ENCODE results near the gene NMD3.

The NMD3 gene

GRCh38 chr3:161230621-161231171 lies 9.6 kb downstream of the NMD3 start:
- H3K4me3 ChIP-seq (ENCODE audit: low read depth, low read length), result no peak overlapping the region

- H3K4me3 ChIP-seq (ENCODE audit: low read depth, low read length), result no peak overlapping the region
These were observed 10.8 kb downstream of the NMD3 start for GRCh38 chr3:161231861-161232260.

- no peak overlapping the region for H3K4me3 ChIP-seq (ENCODE audit: low read depth, low read length)
These were observed 12.4 kb downstream of the NMD3 start for GRCh38 chr3:161233557-161233956.

- no peak overlapping the region for H3K4me3 ChIP-seq (ENCODE audit: low read depth, low read length)
These were observed 15.1 kb downstream of the NMD3 start for GRCh38 chr3:161236240-161236639.

GRCh38 chr3:161239700-161240099 lies 18.6 kb downstream of the NMD3 start:
- H3K4me3 ChIP-seq (ENCODE audit: low read depth, low read length), result no peak overlapping the region

DNA sequence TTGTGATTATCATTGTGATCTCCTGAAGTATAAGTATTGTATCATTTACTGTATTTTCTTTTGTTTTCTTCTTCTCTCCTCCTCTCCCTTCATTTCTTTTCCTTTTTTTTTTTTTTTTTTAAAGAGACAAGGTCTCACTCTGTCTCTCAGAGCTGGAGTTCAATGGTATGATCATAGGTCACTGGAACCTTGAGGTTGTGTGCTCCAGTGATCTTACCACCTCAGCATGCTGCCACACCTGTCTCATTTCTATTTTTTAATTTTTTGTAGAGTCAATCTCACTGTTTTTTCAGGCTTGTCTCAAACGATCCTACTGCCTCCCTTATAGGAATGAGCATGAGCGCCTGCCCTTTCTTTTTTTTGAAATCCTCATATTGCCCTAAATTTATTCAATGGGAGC lies 23.4 kb downstream of the NMD3 start:
- H3K4me3 ChIP-seq (ENCODE audit: low read depth, low read length), result no peak overlapping the region

DNA sequence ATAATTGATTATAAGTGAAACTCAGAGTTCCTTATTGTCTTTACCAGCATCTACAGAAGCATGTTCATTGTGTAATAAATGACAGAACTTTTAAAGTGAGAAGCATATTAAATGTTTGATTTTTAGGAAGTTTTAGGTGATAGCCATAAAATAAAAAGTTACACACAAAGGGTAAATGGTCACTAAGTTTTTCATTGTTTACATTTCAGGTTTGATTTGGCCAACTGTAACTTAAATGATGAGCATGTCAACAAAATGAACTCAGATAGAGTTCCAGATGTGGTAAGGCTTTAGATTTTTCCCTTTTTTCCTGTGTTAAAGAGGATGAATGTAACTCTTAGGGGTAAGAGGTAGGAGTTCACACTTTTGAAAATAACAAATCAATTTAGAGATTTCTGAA lies 25.9 kb downstream of the NMD3 start:
- H3K4me3 ChIP-seq (ENCODE audit: low read depth, low read length), result no peak overlapping the region

DNA sequence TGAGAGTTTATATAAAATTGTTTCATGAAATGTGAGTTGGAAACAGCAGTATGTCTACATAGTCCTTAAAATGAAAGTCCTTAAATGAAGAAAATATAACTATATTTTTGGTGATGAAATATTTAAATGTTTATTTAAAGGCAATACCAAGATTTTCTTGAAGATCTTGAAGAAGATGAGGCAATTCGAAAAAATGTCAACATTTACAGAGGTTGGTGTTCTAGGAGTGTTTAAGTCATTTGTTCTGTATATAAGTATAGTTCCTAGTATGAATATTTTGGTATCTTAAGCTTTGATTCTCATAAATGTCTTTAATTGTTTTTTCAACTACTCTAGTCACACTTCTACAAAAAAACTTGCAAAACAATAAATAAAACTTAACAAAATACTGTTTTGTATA lies 29.0 kb downstream of the NMD3 start:
- H3K4me3 ChIP-seq (ENCODE audit: low read depth, low read length), result no peak overlapping the region

- H3K4me3 ChIP-seq (ENCODE audit: low read depth, low read length), result no peak overlapping the region
These were observed 30.6 kb downstream of the NMD3 start for GRCh38 chr3:161251716-161252115.

DNA sequence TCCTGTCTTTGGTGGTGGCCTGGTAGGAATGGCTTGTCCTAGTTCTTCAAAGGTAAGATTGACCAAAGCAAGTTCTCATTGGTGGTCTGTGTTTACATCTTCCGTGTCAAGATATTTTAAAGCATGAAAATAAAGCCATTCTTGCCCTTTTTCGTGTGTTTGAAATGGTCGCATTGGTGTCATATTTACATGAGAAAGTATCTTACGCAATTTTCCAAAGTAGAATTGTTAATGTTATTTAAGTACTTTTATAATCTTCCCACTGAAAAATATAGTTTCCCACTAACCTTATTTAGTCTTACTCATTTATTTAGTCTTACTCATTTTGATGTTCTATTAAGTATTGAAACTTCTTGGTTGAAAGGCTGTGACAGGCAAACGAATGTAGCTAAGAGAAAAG lies 31.0 kb downstream of the NMD3 start:
- no peak overlapping the region for H3K4me3 ChIP-seq (ENCODE audit: low read depth, low read length)

- no peak overlapping the region for H3K4me3 ChIP-seq (ENCODE audit: low read depth, low read length)
These were observed 32.6 kb downstream of the NMD3 start for GRCh38 chr3:161253711-161254110.

DNA sequence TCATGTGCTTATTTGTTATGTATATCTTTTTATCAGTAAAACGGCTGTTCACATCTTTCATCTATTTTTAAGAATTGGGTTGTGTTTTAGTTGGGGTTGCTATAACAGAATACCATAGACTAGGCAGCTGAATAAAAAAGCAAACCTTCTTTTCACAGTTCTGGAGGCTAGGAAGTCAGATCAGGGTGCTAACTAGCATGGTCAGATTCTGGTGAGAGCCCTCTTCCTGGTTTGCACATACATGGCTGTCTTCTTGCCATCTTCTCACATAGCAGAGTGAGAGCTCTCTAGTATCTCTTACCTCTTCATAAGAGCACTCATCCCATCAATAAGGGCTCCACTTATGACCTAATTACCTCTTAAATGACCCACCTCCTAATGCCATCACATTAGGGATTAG lies 33.8 kb downstream of the NMD3 start:
- H3K4me3 ChIP-seq (ENCODE audit: low read depth, low read length), result no peak overlapping the region

DNA sequence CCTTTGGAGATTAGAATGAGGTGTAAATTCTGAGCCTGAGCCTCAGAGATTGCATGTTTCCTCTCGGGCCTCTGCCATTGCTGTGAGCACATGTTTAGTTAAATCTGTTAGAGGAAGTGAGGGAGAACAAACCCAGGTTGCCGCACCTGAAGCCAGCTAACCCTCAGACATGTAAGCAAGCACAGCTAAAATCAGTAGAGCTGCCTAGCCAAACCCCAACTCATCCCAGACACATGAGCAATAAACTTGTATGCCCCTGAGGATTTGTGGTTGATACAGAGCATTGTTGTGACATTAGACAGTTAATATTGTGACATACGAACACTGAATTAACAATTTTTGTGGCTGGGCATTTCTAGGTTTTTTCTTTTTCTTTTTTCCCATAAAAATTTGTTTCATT lies 41.9 kb downstream of the NMD3 start:
- no peak overlapping the region for H3K4me3 ChIP-seq (ENCODE audit: low read depth, low read length)

DNA sequence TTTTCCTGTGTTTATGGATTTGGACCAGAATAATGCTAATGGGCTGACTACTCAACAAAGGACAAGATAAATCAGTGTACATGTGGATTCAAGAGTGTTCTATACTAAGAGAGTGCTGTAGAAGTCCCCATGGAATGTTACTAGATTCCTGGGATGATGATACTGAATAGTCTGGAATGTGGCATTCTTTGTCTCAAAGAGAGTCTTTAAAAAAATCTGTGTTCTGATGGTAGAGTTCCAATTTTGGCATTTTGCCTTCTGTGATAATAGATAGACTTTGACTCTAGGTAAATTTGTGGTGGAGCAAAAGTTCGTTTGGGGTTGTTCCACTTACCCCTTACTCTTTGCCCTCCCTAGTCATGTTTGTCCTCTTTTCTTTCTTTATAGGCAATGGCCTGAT lies 43.7 kb downstream of the NMD3 start:
- H3K4me3 ChIP-seq (ENCODE audit: low read depth, low read length), result no peak overlapping the region

GRCh38 chr3:161265916-161266571 lies 44.9 kb downstream of the NMD3 start:
- no peak overlapping the region for H3K4me3 ChIP-seq (ENCODE audit: low read depth, low read length)

DNA sequence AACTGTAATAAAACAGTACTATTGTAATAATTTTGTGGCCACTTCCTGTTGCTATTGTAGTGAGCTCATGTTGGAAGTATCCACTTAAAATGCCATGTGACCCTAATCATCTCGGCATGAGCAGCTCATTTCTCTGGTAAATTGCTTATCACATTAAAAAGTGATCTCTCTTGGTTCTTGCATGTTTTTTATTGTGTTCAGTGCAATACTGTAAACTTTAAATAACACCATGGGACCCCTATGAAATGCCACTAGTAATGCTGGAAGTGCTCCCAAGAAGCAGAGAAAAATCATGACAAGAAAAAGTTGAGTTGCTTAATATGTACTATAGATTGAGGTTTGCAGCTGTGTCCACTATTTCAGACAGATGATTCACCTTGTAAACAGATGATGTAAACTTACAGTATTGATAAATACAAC lies 45.6 kb downstream of the NMD3 start:
- no peak overlapping the region for H3K4me3 ChIP-seq (ENCODE audit: low read depth, low read length)

DNA sequence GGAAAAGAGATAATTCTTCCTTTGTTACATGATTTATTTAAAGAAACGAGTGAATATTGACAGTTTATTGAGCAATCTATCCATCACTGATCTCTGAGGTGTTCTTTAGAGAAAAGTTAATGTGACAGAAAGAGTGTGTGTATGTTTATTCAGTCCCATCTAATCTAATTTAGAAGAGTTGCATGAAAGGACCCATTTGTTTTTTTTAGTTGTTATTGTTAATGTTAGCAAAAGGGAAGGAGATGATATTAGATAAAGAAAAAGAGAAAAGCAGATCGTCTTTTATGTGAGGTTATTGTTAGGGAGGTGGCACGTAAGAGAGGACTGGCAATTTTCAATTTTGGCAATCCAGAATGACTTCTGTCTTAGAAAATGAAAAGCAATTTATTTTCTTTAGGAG lies 46.5 kb downstream of the NMD3 start:
- H3K4me3 ChIP-seq (ENCODE audit: low read depth, low read length), result no peak overlapping the region

DNA sequence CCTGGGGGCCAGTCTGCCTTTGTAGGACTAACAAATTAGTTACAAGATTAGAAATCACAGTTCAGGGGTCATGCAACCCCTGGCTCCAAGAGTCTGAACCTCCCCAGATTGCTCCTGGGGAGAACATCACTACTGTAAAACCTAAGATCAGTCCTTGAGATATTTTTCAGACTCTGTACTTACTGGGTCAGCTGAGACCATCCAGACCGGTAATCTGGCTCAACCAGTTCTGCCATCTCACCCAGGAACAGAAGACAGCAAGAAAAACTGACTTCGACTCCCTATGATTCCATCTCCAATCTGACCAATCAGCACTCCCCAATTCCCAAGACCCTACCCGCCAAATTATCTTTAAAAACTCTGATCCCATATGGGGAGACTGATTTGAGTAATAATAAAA lies 47.5 kb downstream of the NMD3 start:
- H3K4me3 ChIP-seq (ENCODE audit: low read depth, low read length), result no peak overlapping the region

DNA sequence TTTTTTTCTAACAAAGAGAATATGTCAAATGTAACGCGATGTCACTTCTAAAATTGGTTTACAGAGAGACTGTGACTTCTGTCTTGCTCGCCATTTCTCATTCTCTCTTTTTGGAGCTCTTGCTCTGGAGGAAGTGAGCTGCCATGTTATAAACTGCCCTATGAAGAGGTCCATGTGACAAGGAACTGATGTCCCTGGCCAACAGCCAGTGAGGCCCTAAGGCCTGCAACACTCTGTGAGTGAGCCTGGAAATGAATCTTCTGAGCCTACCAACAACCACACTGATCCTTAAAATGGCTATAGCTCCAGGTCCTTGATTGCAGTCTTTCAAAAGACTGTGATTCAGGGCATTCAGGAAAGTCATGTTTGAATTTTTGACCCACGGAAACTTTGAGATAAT lies 49.9 kb downstream of the NMD3 start:
- no peak overlapping the region for H3K4me3 ChIP-seq (ENCODE audit: low read depth, low read length)

DNA sequence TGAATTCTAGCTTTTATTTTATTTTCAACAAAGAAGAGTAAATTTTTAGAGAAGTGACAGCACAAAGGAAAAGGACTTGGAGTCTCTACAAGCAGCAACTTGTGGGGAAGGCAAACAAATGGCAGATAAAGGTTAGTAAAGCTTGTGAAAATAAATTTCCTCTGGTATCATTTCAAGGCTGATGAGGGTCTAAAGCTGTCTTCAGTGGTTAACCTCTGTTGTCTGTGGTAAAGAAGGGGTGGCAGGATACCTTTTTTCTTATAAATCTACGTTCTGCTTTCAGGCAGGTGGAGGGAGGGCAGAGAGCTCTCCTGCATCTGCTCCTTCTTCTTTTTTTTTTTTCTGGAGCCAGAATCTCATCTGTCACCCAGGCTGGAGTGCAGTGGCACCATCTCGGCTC lies 50.5 kb downstream of the NMD3 start:
- no peak overlapping the region for H3K4me3 ChIP-seq (ENCODE audit: low read depth, low read length)

DNA sequence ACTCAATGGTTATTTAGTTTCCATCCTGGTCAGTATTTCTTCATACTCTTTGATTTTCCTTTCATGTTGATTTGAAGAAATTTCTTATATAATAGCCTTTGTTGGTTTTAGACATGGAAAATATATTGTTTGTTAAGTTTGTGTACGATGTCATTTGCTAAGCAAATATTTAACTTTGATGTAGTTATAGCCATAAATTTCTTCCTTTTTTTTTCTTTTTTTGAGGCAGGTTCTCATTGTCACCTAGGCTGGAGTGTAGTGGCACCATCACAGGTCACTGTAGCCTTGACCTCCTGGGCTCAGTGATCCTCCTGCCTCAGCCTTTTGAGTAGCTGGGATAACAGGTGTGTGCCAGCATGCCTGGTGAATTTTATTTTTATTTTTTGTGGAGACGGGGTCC lies 51.4 kb downstream of the NMD3 start:
- H3K4me3 ChIP-seq (ENCODE audit: low read depth, low read length), result no peak overlapping the region

DNA sequence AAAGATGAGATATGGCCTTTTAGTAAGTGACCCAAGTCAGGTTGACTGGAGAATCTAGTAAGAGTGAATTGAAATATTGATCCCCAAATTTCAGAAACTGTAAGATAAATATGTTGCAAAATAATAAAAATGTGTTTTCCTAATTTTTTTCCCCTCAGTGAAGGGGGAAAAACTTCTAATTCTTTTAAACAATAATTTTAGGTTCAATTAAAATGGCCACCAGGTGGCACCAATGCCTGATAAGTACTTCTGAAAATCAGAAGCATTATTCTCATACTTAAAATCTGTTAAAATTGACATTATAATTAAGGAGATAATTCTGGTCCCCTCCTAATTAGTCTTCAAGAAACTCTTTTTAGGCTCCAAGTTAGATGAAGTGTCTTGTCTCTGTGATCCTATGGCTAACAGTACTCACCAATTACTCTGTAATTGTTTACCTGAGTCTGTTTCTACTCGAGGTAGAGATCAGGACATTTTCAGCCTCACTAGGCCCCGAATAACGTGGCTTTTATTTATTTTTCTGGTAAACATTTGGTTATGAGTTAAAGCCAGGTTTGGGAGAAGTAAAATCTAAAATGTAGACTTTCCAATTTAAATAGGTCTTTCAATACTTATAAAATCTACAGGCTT lies 52.6 kb downstream of the NMD3 start:
- H3K4me3 ChIP-seq (ENCODE audit: low read depth, low read length), result no peak overlapping the region
